Gastrocnemius medialis (tissue), 4 donors: ENCODE data around the gene ITLN2. TPM values are rescaled to one million over a fixed set of nuclear protein-coding genes. Genes with fewer than 3 reads are reported as not detected.
"Not testable (repeated sequence)": the region's sequence is repeated elsewhere in the genome, so short reads cannot be mapped to it uniquely, and the experiment has no call there.

Source experiments
- ATAC-seq, 2 donors: fragments of 150-250 bp; one replicate each; pipeline ENCODE4 v1.9.1; 2016
- DNase-seq, 2 donors: peaks; one replicate each; pipeline ENCODE4 v3.0.0-alpha.2; 2019
- H3K27ac ChIP-seq, 4 donors: fragments of 200-600 bp; sonication (generic); 1 replicate in 1 of 4; 2 replicates in 3 of 4; pipeline ENCODE4 v1.5.1; 2016 to 2018; ENCODE audit warnings: mild to moderate bottlenecking in 2 of 4, moderate library complexity in 1 of 4
- H3K27me3 ChIP-seq, 3 donors: fragments of 200-600 bp; sonication (generic) in 2 of 3; 1 replicate in 1 of 3; 2 replicates in 2 of 3; pipeline versions ENCODE4 v1.5.1 to v1.6.0; 2016 to 2019; ENCODE audit warnings: mild to moderate bottlenecking in 1 of 3, moderate library complexity in 1 of 3
- H3K36me3 ChIP-seq, 2 donors: fragments of 200-600 bp; sonication (generic) in 1 of 2; one replicate each; pipeline ENCODE4 v1.5.1; 2017 to 2018
- H3K4me1 ChIP-seq, 2 donors: fragments of 200-600 bp; sonication (generic) in 1 of 2; one replicate each; pipeline ENCODE4 v1.5.1; 2016 to 2017; ENCODE audit warnings: mild to moderate bottlenecking in 2 of 2
- H3K4me3 ChIP-seq, 4 donors: fragments of 200-600 bp; sonication (generic) in 3 of 4; 1 replicate in 1 of 4; 2 replicates in 3 of 4; pipeline ENCODE4 v1.5.1; 2016 to 2019; ENCODE audit warnings: mild to moderate bottlenecking in 2 of 4
- H3K9me3 ChIP-seq, 3 donors: fragments of 200-600 bp; sonication (generic) in 2 of 3; 1 replicate in 1 of 3; 2 replicates in 2 of 3; pipeline ENCODE4 v1.5.1; 2016 to 2019
- CTCF ChIP-seq, 5 experiments: fragments of 450-650 bp in 3 of 5; fragments of 200-600 bp in 2 of 5; sonication (generic) in 2 of 5; IDR thresholded peaks in 4 of 5; conservative IDR thresholded peaks in 1 of 5; 1 replicate in 4 of 5; 2 replicates in 1 of 5; pipeline ENCODE4 v1.5.1; 2016 to 2019; ENCODE audit warnings: antibody characterized with exemption in 5 of 5, mild to moderate bottlenecking in 3 of 5, moderate library complexity in 3 of 5
- POLR2A ChIP-seq, 2 donors: fragments of 450-650 bp; IDR thresholded peaks; one replicate each; pipeline ENCODE4 v1.6.1; 2017; ENCODE audit warnings: antibody characterized with exemption in 2 of 2, mild to moderate bottlenecking in 2 of 2, moderate library complexity in 2 of 2
- in situ Hi-C, 4 donors: fragments of 200-750 bp; cut with MboI; loops; one replicate each; pipeline versions ENCODE4 v1.15.0 to v1.8.0; 2017; ENCODE audit warnings: low sequenced_read_pairs in 4 of 4
- intact Hi-C: fragments of 100-400 bp; cut with DNase I; formaldehyde crosslinking; loops from one replicate; pipeline ENCODE4 v1.15.1; 2023; ENCODE audit warnings: low total_unique reads
- total RNA-seq, 4 donors: library from RNA; depleted of rRNA; stranded (reverse); fragments of >200 nt; gene quantifications; one replicate each; pipeline versions ENCODE4 v1.1.0 to v1.2.3, GENCODE V29; 2016

The ITLN2 gene
- total RNA-seq, 4 donors from 2014 or later: not detected

DNA sequence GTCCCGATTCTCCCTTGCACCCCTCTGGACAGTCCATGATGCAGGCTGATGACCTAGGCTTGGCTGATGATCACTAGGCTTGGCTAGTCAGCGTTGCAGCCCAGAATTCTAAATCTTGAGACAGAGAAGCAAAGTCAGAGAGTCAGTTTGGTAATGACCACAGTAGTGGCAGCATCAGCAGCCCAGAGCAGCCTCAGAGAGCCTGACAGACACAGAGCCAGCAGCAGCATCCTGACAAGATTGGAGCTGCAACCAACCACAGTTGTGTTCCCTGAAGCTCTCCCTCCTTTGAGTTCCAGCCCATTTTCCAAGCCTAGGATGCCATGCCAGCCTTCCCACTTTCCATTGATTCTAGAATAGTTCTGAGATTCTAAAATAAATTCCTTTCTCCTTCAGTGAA lies 52.8 kb downstream of the ITLN2 start:
- H3K27ac ChIP-seq: no peak overlapping the region
- no peaks in the 10 kb centered on the region for H3K27me3 ChIP-seq
- DNase-seq: no peak
- no peaks in the 10 kb centered on the region for H3K36me3 ChIP-seq
- in situ Hi-C loops: no loop called here
- no peak overlapping the region for H3K4me3 ChIP-seq
- TF ChIP-seq POLR2A (IDR thresholded peaks at IDR 0.05): no peak
- no peak for TF ChIP-seq CTCF (IDR thresholded peaks at IDR 0.05 in 4 of 5, conservative IDR thresholded peaks at IDR 0.05 in 1 of 5)
- no peaks in the 10 kb centered on the region for H3K4me1 ChIP-seq
- no peak for ATAC-seq
- H3K9me3 ChIP-seq: no peaks in the 10 kb centered on the region
- intact Hi-C loops: no loop called here

- H3K4me3 ChIP-seq, H3K4me1 ChIP-seq, in situ Hi-C loops, DNase-seq, H3K36me3 ChIP-seq, H3K9me3 ChIP-seq, intact Hi-C loops, H3K27ac ChIP-seq, ATAC-seq, H3K27me3 ChIP-seq: not testable (repeated sequence)
Measured at GRCh38 chr1:160900683-160901082, 53.9 kb downstream of the ITLN2 start.

Other genes with a start within 250 kb of the ITLN2 start
- gene CD48, start 243.0 kb downstream of the ITLN2 start, total RNA-seq: 1 to 10 TPM in 1 of 4 donors, under 1 TPM in 1, not detected in 2; 0.62 to 1.3 TPM
- under 1 TPM in 1 of 4 donors, not detected in 3; 0.81 TPM for gene SLAMF7, start 215.6 kb downstream of the ITLN2 start, total RNA-seq
- not detected for gene LY9, start 158.6 kb downstream of the ITLN2 start, total RNA-seq
- gene CD244, start 91.9 kb downstream of the ITLN2 start, total RNA-seq: not detected
- under 1 TPM in 1 of 4 donors, not detected in 3; 0.61 TPM for gene ITLN1, start 69.6 kb downstream of the ITLN2 start, total RNA-seq
- 1 to 10 TPM; 3.1 to 6.0 (median 5.3) TPM for gene F11R, start 66.3 kb upstream of the ITLN2 start, total RNA-seq
- 10 to 100 TPM in 3 of 4 donors, 1 to 10 TPM in 1; 8.6 to 52.6 (median 16.8) TPM for gene TSTD1, start 84.2 kb upstream of the ITLN2 start, total RNA-seq
- 10 to 100 TPM; 41.9 to 55.1 (median 49.1) TPM for gene USF1, start 91.2 kb upstream of the ITLN2 start, total RNA-seq
- gene ARHGAP30, start 115.1 kb upstream of the ITLN2 start, total RNA-seq: 1 to 10 TPM in 2 of 4 donors, under 1 TPM in 2; 0.61 to 1.6 (median 1.0) TPM
- gene NECTIN4, start 134.7 kb upstream of the ITLN2 start, total RNA-seq: not detected
- 1 to 10 TPM in 2 of 4 donors, under 1 TPM in 2; 0.89 to 2.4 (median 1.3) TPM for gene KLHDC9, start 143.6 kb upstream of the ITLN2 start, total RNA-seq
- gene PFDN2, start 163.2 kb upstream of the ITLN2 start, total RNA-seq: 100 to 1,000 TPM in 1 of 4 donors, 10 to 100 TPM in 3; 62.4 to 106 (median 74.1) TPM
- 10 to 100 TPM; 16.1 to 20.4 (median 17.9) TPM for gene NIT1, start 163.3 kb upstream of the ITLN2 start, total RNA-seq
- gene DEDD, start 177.9 kb upstream of the ITLN2 start, total RNA-seq: 10 to 100 TPM; 40.2 to 60.2 (median 46.3) TPM
- 10 to 100 TPM; 57.9 to 66.7 (median 63.5) TPM for gene UFC1, start 199.2 kb upstream of the ITLN2 start, total RNA-seq
- gene USP21, start 204.7 kb upstream of the ITLN2 start, total RNA-seq: 10 to 100 TPM; 16.5 to 20.8 (median 18.0) TPM
- gene PPOX, start 211.6 kb upstream of the ITLN2 start, total RNA-seq: 10 to 100 TPM in 2 of 4 donors, 1 to 10 TPM in 2; 4.0 to 14.7 (median 7.3) TPM
- 10 to 100 TPM; 35.5 to 47.7 (median 43.7) TPM for gene B4GALT3, start 222.7 kb upstream of the ITLN2 start, total RNA-seq
- 10 to 100 TPM in 1 of 4 donors, 1 to 10 TPM in 3; 1.2 to 12.4 (median 5.2) TPM for gene ADAMTS4, start 244.2 kb upstream of the ITLN2 start, total RNA-seq
- 100 to 1,000 TPM; 206 to 260 (median 226) TPM for gene NDUFS2, start 247.6 kb upstream of the ITLN2 start, total RNA-seq